Ramos (cell line): ENCODE data around the gene CCNJL.

Source experiments
- in situ Hi-C: fragments of 300-500 bp; cut with MboI; formaldehyde crosslinking; loops from one replicate; pipeline ENCODE4 v1.14.3; 2022; ENCODE audit warnings: low sequenced_read_pairs; ENCODE audit not compliant: unreplicated experiment

CCNJL gene

GRCh38 chr5:160297004-160297403 lies 15.4 kb downstream of the CCNJL start:
- in situ Hi-C loops, result no loop called here

DNA sequence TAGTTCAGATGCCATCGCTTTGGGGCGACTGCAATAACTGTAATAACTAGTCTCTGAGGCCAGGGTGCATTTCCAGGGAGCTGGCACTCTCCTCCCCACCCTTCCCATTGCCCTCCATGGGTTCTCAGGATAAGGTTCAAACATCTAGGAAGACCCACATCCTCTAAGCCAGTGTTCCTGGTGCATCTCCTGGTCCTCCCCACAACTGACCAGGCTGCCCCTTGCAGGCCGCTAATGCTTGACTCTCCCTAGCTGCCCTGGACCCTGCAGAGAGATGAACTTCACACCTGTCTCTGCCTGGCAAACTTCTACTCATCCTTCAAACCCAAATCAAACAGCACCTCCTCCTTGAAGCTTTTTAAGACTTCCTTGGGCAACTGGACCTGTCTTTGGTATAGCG lies 15.9 kb downstream of the CCNJL start:
- in situ Hi-C loops, result no loop called here

DNA sequence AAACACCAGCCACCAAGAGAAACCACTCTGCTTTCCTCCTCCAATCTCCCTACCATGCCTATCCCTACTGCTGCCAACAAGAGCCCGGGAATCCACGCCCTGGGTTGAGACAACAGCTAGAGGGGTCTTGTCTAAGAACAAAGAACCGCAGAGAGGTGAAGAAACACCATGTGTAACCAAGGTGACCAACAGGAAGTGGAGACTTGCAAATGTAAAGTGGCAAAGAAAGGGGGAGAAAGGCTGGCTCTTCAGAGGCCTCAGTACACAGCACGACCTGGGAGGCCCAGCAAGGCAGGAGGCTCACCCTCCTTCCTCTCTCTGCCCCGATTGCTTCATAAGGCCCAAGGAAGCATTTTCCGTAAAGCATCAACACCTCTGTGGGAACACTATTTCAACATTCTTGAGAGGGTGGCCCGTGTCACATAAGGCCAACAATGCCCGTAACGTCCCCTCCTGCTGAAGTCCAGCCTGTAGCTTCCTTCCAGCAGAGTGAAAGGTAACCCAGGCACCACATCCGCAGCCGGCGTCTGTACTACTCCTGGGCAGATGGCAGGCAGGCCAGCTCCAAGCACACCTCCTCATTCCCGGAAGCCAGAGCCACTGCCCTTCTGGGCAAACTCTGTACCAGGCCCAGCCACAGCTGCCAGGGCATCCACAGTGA lies 18.3 kb downstream of the CCNJL start:
- in situ Hi-C loops, result no loop called here

DNA sequence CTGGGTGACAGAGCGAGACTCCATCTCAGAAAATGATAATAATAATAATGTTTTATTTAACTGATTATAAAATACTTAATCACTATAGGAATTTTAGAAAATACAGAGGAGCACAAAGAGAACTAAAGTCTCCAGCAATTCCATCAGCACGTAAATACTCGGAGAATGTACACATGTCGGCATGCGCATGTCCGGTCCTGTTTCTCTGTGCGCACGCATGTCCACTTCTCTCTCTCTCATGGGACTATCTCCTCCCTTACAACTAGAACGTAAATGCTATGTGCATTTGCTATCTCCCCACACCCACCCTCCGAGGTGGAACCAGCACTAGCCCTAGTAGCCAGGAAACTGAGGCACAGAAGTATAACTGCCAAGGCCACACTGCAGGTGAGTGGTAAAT lies 19.0 kb downstream of the CCNJL start:
- in situ Hi-C loops, result no loop called here

- in situ Hi-C loops, result no loop called here
These were observed 20.9 kb downstream of the CCNJL start for GRCh38 chr5:160291467-160291866.

DNA sequence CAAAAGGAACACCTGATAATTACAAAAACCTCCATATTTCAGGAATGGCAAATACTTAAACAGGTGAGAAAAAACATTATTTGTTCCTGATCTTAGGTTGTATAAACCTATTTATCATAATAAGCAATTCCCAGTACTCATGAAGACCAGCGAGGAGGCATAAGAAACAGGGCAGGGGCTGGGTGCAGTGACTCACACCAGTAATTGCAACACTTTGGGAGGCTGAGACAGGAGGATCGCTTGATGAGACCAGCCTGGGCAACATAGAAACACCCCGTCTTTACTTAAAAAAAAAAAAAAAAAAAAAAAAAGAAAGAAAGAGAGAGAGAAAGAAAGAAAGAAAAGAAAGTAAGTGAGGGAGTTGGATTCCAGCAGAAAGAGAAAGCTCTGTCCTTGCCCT lies 21.6 kb downstream of the CCNJL start:
- in situ Hi-C loops, result no loop called here

GRCh38 chr5:160289721-160290120 lies 22.6 kb downstream of the CCNJL start:
- in situ Hi-C loops, result no loop called here

DNA sequence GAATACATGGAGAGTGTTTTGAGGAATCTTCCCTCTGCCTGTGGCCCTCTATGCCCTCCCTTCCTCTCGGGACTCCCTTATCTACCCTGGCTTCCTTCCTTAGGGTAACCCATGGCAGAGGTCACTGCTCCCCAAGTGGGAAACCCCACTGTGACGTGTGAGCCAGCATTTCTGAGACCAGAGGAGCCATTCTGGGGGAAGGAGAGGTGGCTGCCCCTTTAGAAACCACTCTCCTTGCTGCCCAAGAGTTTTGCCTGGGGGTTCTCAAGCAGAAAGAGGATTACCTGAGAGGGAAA lies 23.1 kb downstream of the CCNJL start:
- in situ Hi-C loops, result no loop called here

- in situ Hi-C loops, result no loop called here
These were observed 24.8 kb downstream of the CCNJL start for GRCh38 chr5:160287378-160288051.

- in situ Hi-C loops, result no loop called here
These were observed 25.4 kb downstream of the CCNJL start for GRCh38 chr5:160286947-160287346.

GRCh38 chr5:160285316-160285715 lies 27.0 kb downstream of the CCNJL start:
- in situ Hi-C loops, result no loop called here

GRCh38 chr5:160284291-160284873 lies 28.0 kb downstream of the CCNJL start:
- in situ Hi-C loops, result no loop called here

DNA sequence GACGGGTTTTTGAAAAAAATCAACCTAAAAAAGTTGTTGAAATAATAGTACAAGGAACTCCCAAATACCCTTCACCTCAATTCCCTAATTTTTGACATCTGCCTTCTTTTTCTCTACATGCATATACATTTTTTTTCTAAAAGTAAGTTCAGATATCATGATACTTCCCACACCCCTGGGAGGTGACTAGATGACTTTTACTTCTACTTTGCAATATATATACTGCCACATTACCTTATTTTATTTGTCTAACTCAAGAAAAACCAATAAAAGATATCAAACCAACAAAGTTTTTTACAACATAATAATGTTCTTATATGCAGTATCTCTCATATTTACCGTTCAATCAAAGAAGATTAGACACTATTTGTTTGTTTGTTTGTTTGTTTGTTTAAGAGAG lies 31.1 kb downstream of the CCNJL start:
- in situ Hi-C loops, result no loop called here

- in situ Hi-C loops, result no loop called here
These were observed 31.8 kb downstream of the CCNJL start for GRCh38 chr5:160280384-160281095.

- in situ Hi-C loops, result no loop called here
These were observed 34.0 kb downstream of the CCNJL start for GRCh38 chr5:160278343-160278742.

DNA sequence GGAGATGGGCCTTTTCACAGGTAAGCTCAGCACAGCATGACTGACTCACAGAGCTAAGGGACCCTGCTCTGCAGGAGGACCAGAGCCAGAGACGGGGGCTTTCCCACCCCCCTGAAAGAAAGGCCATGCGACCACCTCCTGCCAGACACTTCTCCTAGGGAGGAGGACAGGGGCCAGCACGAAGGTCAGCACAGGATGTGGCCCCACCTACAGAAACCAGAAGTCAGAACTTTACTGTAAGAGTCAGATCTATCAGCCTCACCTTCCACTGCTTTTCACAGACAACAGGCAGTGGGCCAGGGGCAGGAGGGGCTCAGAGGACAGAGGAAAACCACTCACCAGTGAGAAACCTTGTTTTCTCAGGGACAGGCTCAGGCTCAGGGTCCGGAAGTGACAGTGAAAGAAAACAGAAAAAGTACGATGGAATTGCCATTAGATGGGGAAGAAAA lies 37.9 kb downstream of the CCNJL start:
- in situ Hi-C loops, result no loop called here

- in situ Hi-C loops, result no loop called here
These were observed 39.5 kb downstream of the CCNJL start for GRCh38 chr5:160272889-160273288.

DNA sequence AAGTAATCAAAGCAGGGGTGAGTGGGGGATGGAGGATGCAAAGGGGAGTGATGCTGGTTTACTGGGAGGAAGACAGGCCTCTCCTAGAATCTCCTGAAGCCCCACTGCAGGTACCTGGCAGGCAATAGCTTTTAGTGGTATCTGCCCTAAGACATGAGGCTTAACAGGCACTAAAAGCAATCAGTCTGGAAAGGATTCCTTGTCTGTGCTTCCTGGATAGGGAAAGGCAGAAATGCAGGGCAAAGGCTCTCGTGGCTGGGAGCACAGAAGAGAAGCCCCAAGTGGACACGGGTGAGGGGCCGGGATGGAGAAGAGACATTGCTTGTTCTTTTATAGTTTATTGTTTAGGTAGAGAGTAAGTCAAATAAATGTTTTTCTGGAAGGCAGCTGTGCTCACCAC lies 40.1 kb downstream of the CCNJL start:
- in situ Hi-C loops, result no loop called here

DNA sequence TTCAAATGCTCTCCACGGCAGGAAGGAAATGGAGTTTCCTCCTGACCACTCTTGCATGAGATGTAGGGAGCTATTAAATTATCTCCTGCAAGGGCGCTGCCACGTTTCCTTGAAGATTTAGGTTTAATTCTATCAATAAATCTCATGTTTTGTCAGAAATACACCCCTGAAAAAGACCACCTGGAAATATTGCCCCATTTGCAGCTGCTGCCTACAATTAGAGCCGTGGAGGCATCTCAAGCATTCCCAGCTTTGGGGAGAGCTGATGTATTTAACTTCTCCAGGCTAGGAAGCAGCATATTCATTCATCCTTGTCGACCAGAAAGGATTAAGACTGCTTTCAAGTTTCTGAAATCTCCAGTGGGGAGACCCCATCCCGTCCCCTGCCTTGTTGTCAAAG lies 40.5 kb downstream of the CCNJL start:
- in situ Hi-C loops, result no loop called here

DNA sequence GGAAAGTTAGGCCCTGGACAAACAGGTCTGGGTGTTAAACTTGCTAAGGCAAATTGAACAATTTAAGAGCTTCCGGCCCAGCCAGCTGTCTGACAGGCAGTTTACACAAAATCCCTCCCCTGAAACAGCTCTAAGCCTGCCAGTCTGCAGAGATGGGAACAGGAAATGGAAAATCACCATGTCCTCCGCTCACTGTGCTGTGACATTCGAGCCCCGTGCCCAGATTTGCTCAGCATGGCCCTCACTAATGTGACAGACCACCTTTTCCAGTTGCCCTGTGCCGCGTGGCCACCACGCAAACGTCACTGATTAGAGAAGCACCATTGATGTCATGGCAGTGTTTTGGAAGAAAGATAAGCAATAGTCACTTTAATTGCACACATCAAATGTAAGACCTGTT lies 41.0 kb downstream of the CCNJL start:
- in situ Hi-C loops, result no loop called here

DNA sequence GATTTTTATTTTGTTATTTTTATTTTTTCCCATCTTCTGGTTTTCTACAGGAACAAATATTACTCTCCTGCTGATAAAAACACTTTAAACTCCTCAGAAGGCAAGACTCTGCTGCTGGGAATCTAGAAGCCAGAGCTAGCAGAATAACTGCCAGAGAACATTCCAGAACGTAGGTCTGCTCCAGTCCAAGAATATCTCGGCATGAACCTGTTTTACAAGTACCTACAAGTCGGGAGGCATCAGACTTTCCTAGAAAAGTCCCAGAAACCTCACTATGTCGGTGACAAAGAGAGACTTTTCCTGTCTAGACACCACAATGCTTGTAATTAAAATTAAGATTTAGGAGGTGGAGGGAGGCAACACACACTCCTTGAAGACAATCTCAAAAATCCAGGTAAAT lies 41.7 kb downstream of the CCNJL start:
- in situ Hi-C loops, result no loop called here
